Uterus (tissue), 2 donors: ENCODE data around the gene PARG.
"Not testable (repeated sequence)": the region's sequence is repeated elsewhere in the genome, so short reads cannot be mapped to it uniquely, and the experiment has no call there.

Experiments
- CTCF ChIP-seq, 4 experiments: fragments of 200-600 bp in 2 of 4; fragments of 450-650 bp in 2 of 4; sonication (generic) in 2 of 4; IDR thresholded peaks; one replicate each; pipeline ENCODE4 v1.5.1; 2016 to 2019; ENCODE audit warnings: antibody characterized with exemption in 4 of 4, mild to moderate bottlenecking in 2 of 4, moderate library complexity in 1 of 4
- POLR2A ChIP-seq, 2 donors: fragments of 450-650 bp; IDR thresholded peaks; one replicate each; pipeline ENCODE4 v1.6.1; 2016; ENCODE audit warnings: antibody characterized with exemption in 2 of 2, mild to moderate bottlenecking in 1 of 2, moderate library complexity in 1 of 2

GRCh38 chr10:49971466-49971865, 29.6 kb upstream of the PARG start:
- TF ChIP-seq POLR2A, CTCF (IDR thresholded peaks at IDR 0.05): not testable (repeated sequence)
